ENCODE measurements around the gene ADGRL2. TPM values are rescaled to one million over a fixed set of nuclear protein-coding genes. Genes with fewer than 3 reads are reported as not detected.

The ADGRL2 gene
- total and polyA plus RNA-seq, 2 of the 4 experiments (the other 2 are of a cell fraction), result 17.0 to 42.7 TPM

- Histone ChIP-seq H2BK120ac (ENCODE audit: low read depth, low read length) (no peak overlapping the region), H3K4me1 (ENCODE audit: control insufficient read depth, insufficient read depth, low read length) (no peaks in the 10 kb centered on the region), H2BK5ac (ENCODE audit: low read depth, low read length, poor library complexity, severe bottlenecking) (no peak overlapping the region), H3K79me1 (ENCODE audit: low read depth in 1 of 2, low read length in 2 of 2) (no peaks in the 10 kb centered on the region), H3K9ac (ENCODE audit: low read depth, low read length) (no peak overlapping the region), H3K9me1 (ENCODE audit: insufficient read depth, low read length) (no peaks in the 10 kb centered on the region), H2BK20ac (ENCODE audit: low read depth, low read length) (no peak overlapping the region), H3K27me3 (ENCODE audit: control insufficient read depth, insufficient read depth, low read length) (no peaks in the 10 kb centered on the region), H3K23ac (ENCODE audit: low read depth, low read length) (no peak overlapping the region), H4K20me1 (ENCODE audit: insufficient read depth, low read length) (no peaks in the 10 kb centered on the region), H3K4ac (ENCODE audit: low read depth, low read length) (no peak overlapping the region), H3K36me3 (ENCODE audit: control insufficient read depth, insufficient read depth, low read length) (no peaks in the 10 kb centered on the region), H3K9me3 (ENCODE audit: control insufficient read depth, insufficient read depth, low read length) (no peaks in the 10 kb centered on the region), H3K14ac (replicated peaks; ENCODE audit: low read depth, low read length) (no peak overlapping the region), H4K91ac (ENCODE audit: insufficient read depth, low read depth, low read length) (no peak overlapping the region), H2AK5ac (ENCODE audit: low read depth, low read length) (no peak overlapping the region), H3K4me3 (ENCODE audit: insufficient read depth, low read depth, low read length) (no peak overlapping the region), H3K56ac (ENCODE audit: extremely low read depth, insufficient read depth, low read length) (no peak overlapping the region), H3K27ac (ENCODE audit: insufficient read depth, low read length) (no peak overlapping the region), H4K5ac (ENCODE audit: low read depth, low read length) (no peak overlapping the region), H2AFZ (replicated peaks; ENCODE audit: low read length, poor library complexity) (no peak overlapping the region), H3K18ac (ENCODE audit: low read depth, low read length) (no peak overlapping the region), H2BK15ac (ENCODE audit: low read depth, low read length) (no peak overlapping the region), H4K8ac (ENCODE audit: low read depth in 2 of 2, low read length in 2 of 2) (no peak overlapping the region), H3K4me2 (ENCODE audit: low read depth, low read length) (no peak overlapping the region), H2AK9ac (replicated peaks; ENCODE audit: low read depth, low read length, poor library complexity) (no peak overlapping the region)
- POLR2A ChIA-PET (ENCODE audit: unreplicated experiment), result no interaction called here
- ATAC-seq (ENCODE audit: low read depth) (no peak), DNase-seq (no peak)
- TF ChIP-seq ELK1 (IDR thresholded peaks at IDR 0.05; ENCODE audit: borderline replicate concordance, low read depth, low read length) (no peak), CHD1 (IDR thresholded peaks at IDR 0.05; ENCODE audit: low read depth, low read length) (no peak), CEBPB (IDR thresholded peaks at IDR 0.05; ENCODE audit: low read depth, low read length) (no peak), RCOR1 (IDR thresholded peaks at IDR 0.05; ENCODE audit: insufficient replicate concordance, low read length) (no peak), MAZ (IDR thresholded peaks at IDR 0.05; ENCODE audit: borderline replicate concordance, low read depth, low read length) (no peak), MAFK (IDR thresholded peaks at IDR 0.05; ENCODE audit: low read depth, low read length) (no peak), BHLHE40 (IDR thresholded peaks at IDR 0.05; ENCODE audit: low read depth, low read length) (no peak), RAD21 (IDR thresholded peaks at IDR 0.05; ENCODE audit: low read length) (no peak), SMC3 (IDR thresholded peaks at IDR 0.05; ENCODE audit: low read depth, low read length) (no peak), MXI1 (IDR thresholded peaks at IDR 0.05; ENCODE audit: borderline replicate concordance, low read depth, low read length) (no peak), NFE2L2 (IDR thresholded peaks at IDR 0.05; ENCODE audit: low read depth, low read length) (no peak), CTCF (conservative IDR thresholded peaks at IDR 0.05; ENCODE audit: low read depth, low read length) (no peak), USF2 (IDR thresholded peaks at IDR 0.05; ENCODE audit: low read depth, low read length) (no peak), RFX5 (IDR thresholded peaks at IDR 0.05; ENCODE audit: low read depth, low read length) (no peak), FOS (IDR thresholded peaks at IDR 0.05; ENCODE audit: low read depth, low read length) (no peak), POLR2A (IDR thresholded peaks at IDR 0.05; ENCODE audit: low read depth, low read length) (no peak)
- WGBS, 2 experiments (ENCODE audit: extremely low coverage in 2 of 2, insufficient read length in 1 of 2), result no CpG with 5 or more reads among the region's 2 CpGs
- dilution Hi-C loops (cut with HindIII; ENCODE audit: low sequenced_read_pairs, unreplicated experiment) (no loop called here), intact Hi-C loops (cut with micrococcal nuclease) (no loop called here), in situ Hi-C loops (cut with MboI; ENCODE audit: low sequenced_read_pairs) (no loop called here)
- CTCF ChIA-PET, result no interaction called here
- no TSS peak for BruUV-seq (replicated peaks)
Measured at GRCh38 chr1:81982523-81982922, 181.8 kb downstream of the ADGRL2 start.

All from IMR-90 (cell line).